ENCODE results near the gene PRICKLE2.

DNA sequence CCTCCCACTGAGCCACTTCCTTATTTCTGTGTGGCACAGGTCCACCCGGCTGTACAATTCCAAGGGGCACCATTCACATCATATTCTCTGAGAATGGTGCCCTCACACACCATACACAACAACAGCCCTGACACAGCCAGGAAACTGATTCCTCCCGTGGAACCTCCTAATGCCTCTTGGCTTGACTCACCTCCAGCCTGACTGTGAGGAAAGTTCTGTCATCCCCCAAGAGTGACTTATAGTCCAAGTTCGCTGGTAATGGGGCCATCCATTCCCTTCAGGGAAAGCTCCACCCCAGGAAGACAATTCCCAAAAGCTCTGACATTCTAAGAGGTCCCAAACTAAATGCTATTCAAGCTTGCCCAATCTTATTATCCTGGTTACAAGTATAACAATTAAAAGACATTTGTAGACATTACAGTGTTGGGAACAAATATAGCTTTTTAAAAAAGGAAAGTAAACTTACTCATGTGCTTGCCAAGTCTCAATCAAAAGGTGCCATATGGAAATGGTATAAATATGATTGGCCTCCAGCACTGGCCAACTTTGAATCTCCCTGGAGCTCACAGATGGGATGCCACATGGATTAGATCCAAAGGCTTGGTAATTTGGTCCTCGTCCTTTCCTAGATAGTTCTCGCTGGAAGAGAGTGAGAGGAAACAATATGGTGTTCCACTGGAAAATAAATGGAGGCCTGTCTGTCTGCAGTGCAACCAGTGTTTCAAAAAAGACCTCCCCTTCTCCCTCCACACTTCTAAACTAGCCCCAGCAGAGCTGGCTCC is 145.7 kb downstream of the PRICKLE2 start:
- TF ChIP-seq, protein P1, sequence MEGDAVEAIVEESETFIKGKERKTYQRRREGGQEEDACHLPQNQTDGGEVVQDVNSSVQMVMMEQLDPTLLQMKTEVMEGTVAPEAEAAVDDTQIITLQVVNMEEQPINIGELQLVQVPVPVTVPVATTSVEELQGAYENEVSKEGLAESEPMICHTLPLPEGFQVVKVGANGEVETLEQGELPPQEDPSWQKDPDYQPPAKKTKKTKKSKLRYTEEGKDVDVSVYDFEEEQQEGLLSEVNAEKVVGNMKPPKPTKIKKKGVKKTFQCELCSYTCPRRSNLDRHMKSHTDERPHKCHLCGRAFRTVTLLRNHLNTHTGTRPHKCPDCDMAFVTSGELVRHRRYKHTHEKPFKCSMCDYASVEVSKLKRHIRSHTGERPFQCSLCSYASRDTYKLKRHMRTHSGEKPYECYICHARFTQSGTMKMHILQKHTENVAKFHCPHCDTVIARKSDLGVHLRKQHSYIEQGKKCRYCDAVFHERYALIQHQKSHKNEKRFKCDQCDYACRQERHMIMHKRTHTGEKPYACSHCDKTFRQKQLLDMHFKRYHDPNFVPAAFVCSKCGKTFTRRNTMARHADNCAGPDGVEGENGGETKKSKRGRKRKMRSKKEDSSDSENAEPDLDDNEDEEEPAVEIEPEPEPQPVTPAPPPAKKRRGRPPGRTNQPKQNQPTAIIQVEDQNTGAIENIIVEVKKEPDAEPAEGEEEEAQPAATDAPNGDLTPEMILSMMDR (IDR thresholded peaks at IDR 0.05; ENCODE audit: poor library complexity): no peak
- TF ChIP-seq EZH2 (IDR thresholded peaks at IDR 0.05; ENCODE audit: borderline replicate concordance) (no peak), EZH2phosphoT487 (IDR thresholded peaks at IDR 0.05; ENCODE audit: low read depth, severe bottlenecking, unreplicated experiment) (no peak)

Data from hepatocyte (in vitro differentiated cells).